HFF-Myc (cell line): ENCODE measurements around the gene S100A10.
A peak's percentile ranks its signal among the peaks of the same experiment; 100 is the strongest.

Experiments
- DNase-seq: peaks from one replicate; pipeline ENCODE4 v3.0.0-alpha.2; 2011; ENCODE audit warnings: low read depth; ENCODE audit errors: extremely low read depth
- H3K4me3 ChIP-seq: replicated peaks from 2 replicates; pipeline ENCODE4 v1.5.1; 2011; ENCODE audit warnings: low read depth, mild to moderate bottlenecking, control low read depth, low read length
- TF ChIP-seq, protein P1 (sequence below): IDR thresholded peaks from 2 replicates; pipeline ENCODE4 v1.5.1; 2012; ENCODE audit warnings: mild to moderate bottlenecking, low read depth, low read length, control low read depth; ENCODE audit errors: missing control alignments

The S100A10 gene

DNA sequence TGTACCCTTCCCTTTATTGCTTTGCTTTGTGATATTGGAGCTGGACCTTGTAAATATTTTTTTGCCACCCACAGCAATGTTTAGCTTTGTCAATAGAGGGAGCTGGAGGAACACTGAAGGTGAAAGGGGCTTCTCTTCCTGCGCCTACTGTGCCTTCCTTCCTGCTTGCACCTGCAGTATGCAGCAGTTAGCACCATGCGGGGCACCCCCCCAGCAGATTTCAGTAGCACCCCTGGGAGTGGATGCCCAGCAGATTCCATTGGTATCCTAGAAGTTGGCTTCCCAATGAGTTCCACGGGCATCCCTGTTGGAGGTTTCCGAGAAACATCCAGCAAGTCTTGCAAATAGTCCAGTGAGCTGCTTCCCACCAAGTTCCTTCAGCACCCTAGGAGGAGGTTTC, 25.6 kb downstream of the S100A10 start:
- no peak overlapping the region for H3K4me3 ChIP-seq
- DNase-seq, result no peak
- TF ChIP-seq, protein P1, sequence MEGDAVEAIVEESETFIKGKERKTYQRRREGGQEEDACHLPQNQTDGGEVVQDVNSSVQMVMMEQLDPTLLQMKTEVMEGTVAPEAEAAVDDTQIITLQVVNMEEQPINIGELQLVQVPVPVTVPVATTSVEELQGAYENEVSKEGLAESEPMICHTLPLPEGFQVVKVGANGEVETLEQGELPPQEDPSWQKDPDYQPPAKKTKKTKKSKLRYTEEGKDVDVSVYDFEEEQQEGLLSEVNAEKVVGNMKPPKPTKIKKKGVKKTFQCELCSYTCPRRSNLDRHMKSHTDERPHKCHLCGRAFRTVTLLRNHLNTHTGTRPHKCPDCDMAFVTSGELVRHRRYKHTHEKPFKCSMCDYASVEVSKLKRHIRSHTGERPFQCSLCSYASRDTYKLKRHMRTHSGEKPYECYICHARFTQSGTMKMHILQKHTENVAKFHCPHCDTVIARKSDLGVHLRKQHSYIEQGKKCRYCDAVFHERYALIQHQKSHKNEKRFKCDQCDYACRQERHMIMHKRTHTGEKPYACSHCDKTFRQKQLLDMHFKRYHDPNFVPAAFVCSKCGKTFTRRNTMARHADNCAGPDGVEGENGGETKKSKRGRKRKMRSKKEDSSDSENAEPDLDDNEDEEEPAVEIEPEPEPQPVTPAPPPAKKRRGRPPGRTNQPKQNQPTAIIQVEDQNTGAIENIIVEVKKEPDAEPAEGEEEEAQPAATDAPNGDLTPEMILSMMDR, result peak; percentile 73

DNA sequence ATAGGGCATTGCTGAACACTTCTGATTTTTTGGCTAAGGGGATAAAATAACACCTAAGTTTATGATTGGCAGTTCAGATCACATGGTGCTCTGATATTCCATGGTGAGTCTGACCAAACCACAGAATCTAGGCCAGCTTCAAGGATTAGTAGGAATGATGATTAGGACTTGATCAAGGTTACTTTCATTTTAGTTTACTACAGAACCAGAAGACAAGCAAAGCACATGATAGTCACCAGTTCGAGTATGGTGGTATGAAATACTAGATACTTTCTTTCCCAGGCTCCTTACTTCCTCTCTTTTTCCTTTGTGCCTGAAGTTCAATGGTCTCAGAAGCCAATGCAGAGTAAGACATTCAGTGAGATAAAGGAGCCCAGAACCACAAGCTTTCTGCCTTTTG, 26.6 kb downstream of the S100A10 start:
- TF ChIP-seq, protein P1, result no peak
- H3K4me3 ChIP-seq, result no peak overlapping the region
- no peak for DNase-seq

DNA sequence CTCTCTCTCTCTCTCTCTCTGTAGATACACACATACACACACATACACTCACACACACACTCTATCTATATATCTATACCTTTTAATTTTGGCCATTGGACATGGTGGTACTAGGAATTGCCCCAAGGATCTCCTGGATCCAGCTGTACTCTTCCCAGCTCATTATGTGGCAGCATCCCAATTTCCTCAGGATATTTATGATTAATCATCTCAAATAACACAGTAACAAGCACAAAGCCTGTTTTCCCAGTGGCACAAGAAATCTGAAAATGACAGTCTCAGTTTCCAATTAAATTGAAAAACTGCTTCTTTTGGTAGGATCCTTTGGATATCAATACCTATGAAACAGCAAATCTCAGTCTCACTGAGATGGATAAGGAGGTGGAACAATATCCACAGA, 27.6 kb downstream of the S100A10 start:
- TF ChIP-seq, protein P1, result no peak
- no peak for DNase-seq
- no peak overlapping the region for H3K4me3 ChIP-seq

DNA sequence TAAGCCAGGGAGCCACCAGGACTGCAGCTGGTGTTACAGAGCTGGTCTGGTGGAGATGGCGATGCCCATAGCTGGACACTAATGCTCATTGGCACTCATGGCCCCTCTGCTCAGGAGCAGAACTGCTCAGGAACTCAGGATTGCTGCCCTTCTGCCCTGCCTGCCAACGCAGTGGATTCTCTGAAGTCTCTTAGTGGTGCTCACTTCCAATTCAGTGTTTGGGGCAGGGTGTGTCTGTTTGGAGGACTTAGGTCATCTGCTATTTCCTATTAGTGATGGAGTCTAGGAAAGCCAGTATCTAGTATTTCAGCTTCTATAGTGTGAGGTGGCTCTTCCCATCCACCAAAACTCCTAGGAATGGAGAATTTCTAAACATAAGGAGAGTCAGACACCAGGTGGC, 29.1 kb downstream of the S100A10 start:
- no peak for DNase-seq
- H3K4me3 ChIP-seq, result no peak overlapping the region
- TF ChIP-seq, protein P1, result no peak

DNA sequence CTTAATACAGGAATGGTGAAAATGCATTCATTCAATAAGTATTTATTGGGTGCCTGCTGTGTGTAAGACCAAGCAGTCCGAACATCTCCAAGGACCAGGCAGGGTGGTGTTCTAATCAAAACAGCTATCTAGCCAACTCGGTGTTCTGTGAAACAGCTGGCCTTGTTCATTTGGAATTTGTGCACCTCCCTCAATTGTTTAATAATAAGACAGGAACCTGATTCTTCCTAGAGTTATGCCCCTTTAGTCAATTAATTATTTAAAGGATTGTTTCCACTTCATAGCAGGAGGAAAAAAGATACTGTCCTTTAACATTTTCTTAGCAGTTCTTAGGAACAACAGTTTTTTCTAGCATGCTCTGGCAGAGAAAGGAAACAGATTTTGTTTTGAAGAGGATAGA, 30.4 kb downstream of the S100A10 start:
- TF ChIP-seq, protein P1, result no peak
- H3K4me3 ChIP-seq, result no peak overlapping the region
- no peak for DNase-seq

DNA sequence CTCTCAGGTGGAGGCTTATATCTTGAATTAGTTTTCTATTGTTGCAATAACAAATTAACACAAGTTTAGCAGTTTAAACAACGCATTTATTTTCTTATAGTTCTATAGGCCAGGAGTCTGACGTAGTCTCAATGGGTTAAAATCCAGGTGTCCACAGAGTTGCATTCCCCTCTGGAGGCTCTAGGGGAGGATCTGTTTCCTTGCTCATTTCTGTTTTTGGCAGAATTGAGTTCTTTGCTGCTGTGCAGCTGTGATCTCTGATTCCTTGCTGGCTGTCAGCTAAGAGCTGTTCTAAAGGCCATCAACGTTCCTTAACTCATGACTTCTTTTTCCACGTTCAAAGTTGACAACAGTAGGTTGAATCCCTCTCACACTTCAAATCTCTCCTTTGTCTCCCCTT, 31.8 kb downstream of the S100A10 start:
- no peak for DNase-seq
- H3K4me3 ChIP-seq, result no peak overlapping the region
- TF ChIP-seq, protein P1, result no peak

DNA sequence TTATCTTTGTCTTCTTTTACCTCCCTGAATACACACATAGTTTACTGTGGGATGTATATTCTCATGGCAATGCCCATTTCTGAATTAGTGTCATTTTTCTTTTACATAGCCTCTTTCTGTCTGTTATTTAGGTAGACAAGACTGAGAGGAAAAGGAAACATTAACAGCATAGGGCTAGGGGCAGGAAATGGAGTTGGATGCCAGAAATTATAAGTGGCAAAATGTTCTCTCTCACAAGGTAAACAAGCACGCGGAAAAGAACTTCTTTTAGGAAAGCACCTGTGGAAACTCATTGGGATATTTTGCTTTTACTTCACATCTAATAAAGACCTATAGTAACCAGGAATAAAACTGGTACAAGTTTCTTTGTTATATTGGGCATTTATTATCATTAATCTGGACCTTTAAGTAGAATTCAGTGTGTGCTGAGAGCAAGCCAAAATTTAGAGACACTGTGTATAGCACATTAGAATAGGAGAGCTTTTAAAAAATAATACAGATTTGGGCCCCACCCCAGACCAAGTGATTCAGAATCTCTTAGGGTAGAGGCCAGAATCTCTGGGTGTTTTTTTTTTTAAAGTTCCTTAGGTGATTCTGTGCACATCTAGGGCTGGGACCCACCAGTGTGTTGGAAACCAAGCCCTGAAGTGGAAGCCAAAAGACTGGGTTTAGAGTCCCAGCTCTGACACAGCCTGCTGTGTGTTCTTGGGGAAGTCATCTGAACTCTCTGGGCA, 32.7 kb downstream of the S100A10 start:
- no peak for DNase-seq
- no peak overlapping the region for H3K4me3 ChIP-seq
- TF ChIP-seq, protein P1, result no peak
